Measurements from ENCODE around the gene CAPRIN1. TPM values are rescaled to one million over a fixed set of nuclear protein-coding genes. Genes with fewer than 3 reads are reported as not detected.
"Not testable (repeated sequence)": the region's sequence is repeated elsewhere in the genome, so short reads cannot be mapped to it uniquely, and the experiment has no call there.

The CAPRIN1 gene
- total RNA-seq, 1 donor from 2014 or later, result 192 TPM

- Histone ChIP-seq H3K4me1 (ENCODE audit: control insufficient read depth in 3 of 3, insufficient read depth in 3 of 3, low read length in 3 of 3) (peaks cover 0 to 19% (median 9%) of the 10 kb centered on the region in 3 donors), H3K9me3 (ENCODE audit: control insufficient read depth in 3 of 3, low read length in 3 of 3) (no peaks in the 10 kb centered on the region), H3K27me3 (ENCODE audit: control insufficient read depth in 3 of 3, insufficient read depth in 3 of 3, low read length in 3 of 3) (no peaks in the 10 kb centered on the region), H3K4me3 (ENCODE audit: low read length in 3 of 3) (no peak overlapping the region), H3K27ac (ENCODE audit: low read depth, low read length) (no peak overlapping the region), H3K36me3 (ENCODE audit: control insufficient read depth in 3 of 3, insufficient read depth in 3 of 3, low read length in 3 of 3) (peaks cover 0 to 5% (median 4%) of the 10 kb centered on the region in 3 donors), H3K9ac (ENCODE audit: low read depth in 1 of 3, low read length in 3 of 3) (no peak overlapping the region)
These were observed 12.8 kb downstream of the CAPRIN1 start for GRCh38 chr11:34064291-34064690.

GRCh38 chr11:34065505-34066203 is 14.1 kb downstream of the CAPRIN1 start:
- no peak overlapping the region for H3K9ac ChIP-seq (ENCODE audit: low read depth in 1 of 3, low read length in 3 of 3)
- H3K4me1 ChIP-seq (ENCODE audit: control insufficient read depth in 3 of 3, insufficient read depth in 3 of 3, low read length in 3 of 3), result peaks cover 0 to 19% (median 9%) of the 10 kb centered on the region in 3 donors
- H3K9me3 ChIP-seq (ENCODE audit: control insufficient read depth in 3 of 3, low read length in 3 of 3), result no peaks in the 10 kb centered on the region
- no peaks in the 10 kb centered on the region for H3K27me3 ChIP-seq (ENCODE audit: control insufficient read depth in 3 of 3, insufficient read depth in 3 of 3, low read length in 3 of 3)
- no peak overlapping the region for H3K27ac ChIP-seq (ENCODE audit: low read depth, low read length)
- H3K36me3 ChIP-seq (ENCODE audit: control insufficient read depth in 3 of 3, insufficient read depth in 3 of 3, low read length in 3 of 3), result peaks cover 0 to 5% (median 4%) of the 10 kb centered on the region in 3 donors
- no peak overlapping the region for H3K4me3 ChIP-seq (ENCODE audit: low read length in 3 of 3)

GRCh38 chr11:34066766-34067165 is 15.2 kb downstream of the CAPRIN1 start:
- not testable (repeated sequence) for H3K9me3 ChIP-seq (ENCODE audit: control insufficient read depth in 3 of 3, low read length in 3 of 3); H3K27me3 ChIP-seq (ENCODE audit: control insufficient read depth in 3 of 3, insufficient read depth in 3 of 3, low read length in 3 of 3); H3K4me3 ChIP-seq (ENCODE audit: low read length in 3 of 3); H3K27ac ChIP-seq (ENCODE audit: low read depth, low read length); H3K36me3 ChIP-seq (ENCODE audit: control insufficient read depth in 3 of 3, insufficient read depth in 3 of 3, low read length in 3 of 3); H3K9ac ChIP-seq (ENCODE audit: low read depth in 1 of 3, low read length in 3 of 3)
- H3K4me1 ChIP-seq (ENCODE audit: control insufficient read depth in 3 of 3, insufficient read depth in 3 of 3, low read length in 3 of 3), result peaks cover 0 to 19% (median 9%) of the 10 kb centered on the region in 3 donors

GRCh38 chr11:34067383-34068065 is 16.0 kb downstream of the CAPRIN1 start:
- Histone ChIP-seq H3K27me3 (ENCODE audit: control insufficient read depth in 3 of 3, insufficient read depth in 3 of 3, low read length in 3 of 3) (no peaks in the 10 kb centered on the region), H3K27ac (ENCODE audit: low read depth, low read length) (no peak overlapping the region), H3K4me3 (ENCODE audit: low read length in 3 of 3) (no peak overlapping the region), H3K9ac (ENCODE audit: low read depth in 1 of 3, low read length in 3 of 3) (no peak overlapping the region), H3K36me3 (ENCODE audit: control insufficient read depth in 3 of 3, insufficient read depth in 3 of 3, low read length in 3 of 3) (peaks cover 0 to 7% (median 6%) of the 10 kb centered on the region in 3 donors), H3K9me3 (ENCODE audit: control insufficient read depth in 3 of 3, low read length in 3 of 3) (no peaks in the 10 kb centered on the region), H3K4me1 (ENCODE audit: control insufficient read depth in 3 of 3, insufficient read depth in 3 of 3, low read length in 3 of 3) (peaks cover 0 to 19% (median 9%) of the 10 kb centered on the region in 3 donors)

GRCh38 chr11:34068111-34068510 is 16.6 kb downstream of the CAPRIN1 start:
- Histone ChIP-seq H3K9ac (ENCODE audit: low read depth in 1 of 3, low read length in 3 of 3) (no peak overlapping the region), H3K27ac (ENCODE audit: low read depth, low read length) (no peak overlapping the region), H3K9me3 (ENCODE audit: control insufficient read depth in 3 of 3, low read length in 3 of 3) (no peaks in the 10 kb centered on the region), H3K4me3 (ENCODE audit: low read length in 3 of 3) (no peak overlapping the region), H3K27me3 (ENCODE audit: control insufficient read depth in 3 of 3, insufficient read depth in 3 of 3, low read length in 3 of 3) (no peaks in the 10 kb centered on the region), H3K36me3 (ENCODE audit: control insufficient read depth in 3 of 3, insufficient read depth in 3 of 3, low read length in 3 of 3) (peaks cover 4 to 13% (median 11%) of the 10 kb centered on the region in 3 donors), H3K4me1 (ENCODE audit: control insufficient read depth in 3 of 3, insufficient read depth in 3 of 3, low read length in 3 of 3) (peaks cover 0 to 18% (median 9%) of the 10 kb centered on the region in 3 donors)

GRCh38 chr11:34071306-34071705 is 19.8 kb downstream of the CAPRIN1 start:
- not testable (repeated sequence) for H3K27me3 ChIP-seq (ENCODE audit: control insufficient read depth in 3 of 3, insufficient read depth in 3 of 3, low read length in 3 of 3); H3K9ac ChIP-seq (ENCODE audit: low read depth in 1 of 3, low read length in 3 of 3)
- peaks cover 11 to 28% (median 20%) of the 10 kb centered on the region in 3 donors for H3K36me3 ChIP-seq (ENCODE audit: control insufficient read depth in 3 of 3, insufficient read depth in 3 of 3, low read length in 3 of 3)

GRCh38 chr11:34072041-34072440 is 20.5 kb downstream of the CAPRIN1 start:
- peaks cover 0 to 8% (median 7%) of the 10 kb centered on the region in 3 donors for H3K4me1 ChIP-seq (ENCODE audit: control insufficient read depth in 3 of 3, insufficient read depth in 3 of 3, low read length in 3 of 3)
- no peaks in the 10 kb centered on the region for H3K27me3 ChIP-seq (ENCODE audit: control insufficient read depth in 3 of 3, insufficient read depth in 3 of 3, low read length in 3 of 3)
- H3K9me3 ChIP-seq (ENCODE audit: control insufficient read depth in 3 of 3, low read length in 3 of 3), result no peaks in the 10 kb centered on the region
- no peak overlapping the region for H3K27ac ChIP-seq (ENCODE audit: low read depth, low read length)
- H3K9ac ChIP-seq (ENCODE audit: low read depth in 1 of 3, low read length in 3 of 3), result no peak overlapping the region
- H3K36me3 ChIP-seq (ENCODE audit: control insufficient read depth in 3 of 3, insufficient read depth in 3 of 3, low read length in 3 of 3), result peaks cover 13 to 34% (median 26%) of the 10 kb centered on the region in 3 donors
- no peak overlapping the region for H3K4me3 ChIP-seq (ENCODE audit: low read length in 3 of 3)

More at GRCh38 chr11:34071306-34071705, 19.8 kb downstream of the CAPRIN1 start:
- H3K4me1 ChIP-seq (ENCODE audit: control insufficient read depth in 3 of 3, insufficient read depth in 3 of 3, low read length in 3 of 3), result peaks cover 0 to 11% (median 7%) of the 10 kb centered on the region in 3 donors
- H3K9me3 ChIP-seq (ENCODE audit: control insufficient read depth in 3 of 3, low read length in 3 of 3); H3K27ac ChIP-seq (ENCODE audit: low read depth, low read length); H3K4me3 ChIP-seq (ENCODE audit: low read length in 3 of 3): not testable (repeated sequence)

- Histone ChIP-seq H3K27me3 (ENCODE audit: control insufficient read depth in 3 of 3, insufficient read depth in 3 of 3, low read length in 3 of 3) (no peaks in the 10 kb centered on the region), H3K4me3 (ENCODE audit: low read length in 3 of 3) (no peak overlapping the region), H3K9me3 (ENCODE audit: control insufficient read depth in 3 of 3, low read length in 3 of 3) (no peaks in the 10 kb centered on the region), H3K27ac (ENCODE audit: low read depth, low read length) (no peak overlapping the region), H3K36me3 (ENCODE audit: control insufficient read depth in 3 of 3, insufficient read depth in 3 of 3, low read length in 3 of 3) (peaks cover 13 to 42% (median 32%) of the 10 kb centered on the region in 3 donors), H3K4me1 (ENCODE audit: control insufficient read depth in 3 of 3, insufficient read depth in 3 of 3, low read length in 3 of 3) (peaks cover 0 to 6% (median 6%) of the 10 kb centered on the region in 3 donors), H3K9ac (ENCODE audit: low read depth in 1 of 3, low read length in 3 of 3) (no peak overlapping the region)
These were observed 21.3 kb downstream of the CAPRIN1 start for GRCh38 chr11:34072832-34073231.

- Histone ChIP-seq H3K4me3 (ENCODE audit: low read length in 3 of 3) (no peak overlapping the region), H3K27ac (ENCODE audit: low read depth, low read length) (no peak overlapping the region), H3K9ac (ENCODE audit: low read depth in 1 of 3, low read length in 3 of 3) (no peak overlapping the region), H3K4me1 (ENCODE audit: control insufficient read depth in 3 of 3, insufficient read depth in 3 of 3, low read length in 3 of 3) (no peaks in the 10 kb centered on the region), H3K27me3 (ENCODE audit: control insufficient read depth in 3 of 3, insufficient read depth in 3 of 3, low read length in 3 of 3) (no peaks in the 10 kb centered on the region), H3K36me3 (ENCODE audit: control insufficient read depth in 3 of 3, insufficient read depth in 3 of 3, low read length in 3 of 3) (peaks cover 16 to 42% (median 38%) of the 10 kb centered on the region in 3 donors), H3K9me3 (ENCODE audit: control insufficient read depth in 3 of 3, low read length in 3 of 3) (no peaks in the 10 kb centered on the region)
These were observed 22.9 kb downstream of the CAPRIN1 start for GRCh38 chr11:34074391-34074790.

- H3K4me3 ChIP-seq (ENCODE audit: low read length in 3 of 3), result no peak overlapping the region
- no peak overlapping the region for H3K9ac ChIP-seq (ENCODE audit: low read depth in 1 of 3, low read length in 3 of 3)
- H3K4me1 ChIP-seq (ENCODE audit: control insufficient read depth in 3 of 3, insufficient read depth in 3 of 3, low read length in 3 of 3), result no peaks in the 10 kb centered on the region
- no peak overlapping the region for H3K27ac ChIP-seq (ENCODE audit: low read depth, low read length)
- no peaks in the 10 kb centered on the region for H3K9me3 ChIP-seq (ENCODE audit: control insufficient read depth in 3 of 3, low read length in 3 of 3)
- peaks cover 17 to 45% (median 45%) of the 10 kb centered on the region in 3 donors for H3K36me3 ChIP-seq (ENCODE audit: control insufficient read depth in 3 of 3, insufficient read depth in 3 of 3, low read length in 3 of 3)
- no peaks in the 10 kb centered on the region for H3K27me3 ChIP-seq (ENCODE audit: control insufficient read depth in 3 of 3, insufficient read depth in 3 of 3, low read length in 3 of 3)
These were observed 23.8 kb downstream of the CAPRIN1 start for GRCh38 chr11:34075178-34075820.

All from skeletal muscle tissue (tissue), 4 donors.